HepG2 (cell line): Measurements from ENCODE around the gene MAP2K2. TPM values are rescaled to one million over a fixed set of nuclear protein-coding genes. Genes with fewer than 3 reads are reported as not detected.

Experiments
- HNRNPK ChIP-seq: fragments of 200-400 bp; formaldehyde crosslinking; IDR thresholded peaks from 2 replicates; pipeline ENCODE4 v1.6.1; 2018; ENCODE audit warnings: low read length, low read depth, moderate library complexity, mild to moderate bottlenecking; ENCODE audit not compliant: poor library complexity, severe bottlenecking
- NFE2L2 ChIP-seq: fragments of 150-350 bp; IDR thresholded peaks from 2 replicates; pipeline ENCODE4 v1.6.1; 2014; ENCODE audit warnings: low read length
- SP5 ChIP-seq: IDR thresholded peaks from 2 replicates; pipeline ENCODE4 v1.6.1; 2016; ENCODE audit warnings: low read depth, borderline replicate concordance
- ZFP36 ChIP-seq: fragments of 150-350 bp; IDR thresholded peaks from 2 replicates; pipeline ENCODE4 v1.6.1; 2018; ENCODE audit warnings: borderline replicate concordance, low read length, low read depth; ENCODE audit not compliant: partially characterized antibody
- polyA plus RNA-seq, 8 experiments: library from polyadenylated mRNA; depleted of rRNA in 3 of 8; stranded (reverse) in 7 of 8; unstranded in 1 of 8; fragments of >200 nt; fragmentation: Illumina TruSeq in 4 of 8; extraction: Trizol in 4 of 8; gene quantifications; 2 replicates each; pipeline versions ENCODE4 v1.2.1 to v1.2.3, GENCODE V29; 2011 to 2016; ENCODE audit warnings: low read depth in 4 of 8, missing spikeins in 1 of 8, mixed read lengths in 1 of 8; ENCODE audit not compliant: insufficient read depth in 1 of 8
- total RNA-seq, 5 experiments: library from RNA; depleted of rRNA; stranded (reverse); fragments of >200 nt; fragmentation: Illumina TruSeq; extraction: Trizol; gene quantifications; 2 replicates each; pipeline ENCODE4 v1.2.3, GENCODE V29; 2016; ENCODE audit warnings: low read depth in 1 of 5
- TF ChIP-seq, protein P1 (sequence below): sonication (generic); formaldehyde crosslinking; IDR thresholded peaks from 2 replicates; pipeline ENCODE4 v1.4.0; 2020; ENCODE audit warnings: missing genetic modification reagents, mild to moderate bottlenecking, borderline replicate concordance
- TF ChIP-seq, protein P2 (sequence below): sonication (generic); formaldehyde crosslinking; IDR thresholded peaks from 2 replicates; pipeline ENCODE4 v1.4.0; 2020; ENCODE audit warnings: missing genetic modification reagents
- TF ChIP-seq, protein P3 (sequence below): sonication (generic); formaldehyde crosslinking; IDR thresholded peaks from 2 replicates; pipeline ENCODE4 v1.4.0; 2020; ENCODE audit warnings: missing genetic modification reagents

Gene MAP2K2
- total and polyA plus RNA-seq, 2 of the 13 experiments (the other 11 are each of a cell fraction or from before 2014, with no cell fraction given), result 70.3 to 80.9 TPM

DNA sequence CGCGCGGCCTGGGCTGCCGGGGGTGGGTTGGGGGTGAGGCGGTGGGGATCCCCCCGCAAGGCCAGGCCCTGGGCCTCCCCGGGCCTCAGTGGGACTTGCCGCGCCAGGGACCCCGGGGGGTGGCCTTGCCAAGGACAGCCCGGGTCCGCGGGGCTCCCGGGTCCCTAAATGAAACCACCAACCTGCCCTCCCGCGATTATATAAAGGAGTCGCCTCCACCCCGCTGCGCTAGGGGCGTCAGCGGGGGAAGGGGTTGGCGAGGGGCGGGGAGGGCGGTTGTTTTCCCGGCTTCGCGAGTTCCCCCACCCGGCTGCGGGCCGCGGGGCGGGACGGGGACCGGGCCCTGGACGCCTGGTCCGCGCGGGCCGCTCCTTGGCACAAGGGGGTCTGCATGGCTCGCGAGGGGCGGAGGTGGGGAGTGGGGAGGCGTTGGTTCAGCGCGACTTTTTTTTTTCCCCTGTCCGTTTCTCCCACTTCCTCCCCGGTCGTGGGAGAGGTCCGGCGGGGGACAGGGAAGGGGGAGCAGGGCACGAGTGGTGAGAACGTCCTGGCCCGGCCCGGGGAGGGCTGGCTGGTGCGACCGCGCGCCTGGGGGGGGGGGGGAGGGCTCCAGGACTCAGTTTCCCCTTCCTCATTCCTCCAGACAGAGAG is 56.4 kb downstream of the MAP2K2 start (continued):
- no peak for TF ChIP-seq NFE2L2
- TF ChIP-seq, protein P1, sequence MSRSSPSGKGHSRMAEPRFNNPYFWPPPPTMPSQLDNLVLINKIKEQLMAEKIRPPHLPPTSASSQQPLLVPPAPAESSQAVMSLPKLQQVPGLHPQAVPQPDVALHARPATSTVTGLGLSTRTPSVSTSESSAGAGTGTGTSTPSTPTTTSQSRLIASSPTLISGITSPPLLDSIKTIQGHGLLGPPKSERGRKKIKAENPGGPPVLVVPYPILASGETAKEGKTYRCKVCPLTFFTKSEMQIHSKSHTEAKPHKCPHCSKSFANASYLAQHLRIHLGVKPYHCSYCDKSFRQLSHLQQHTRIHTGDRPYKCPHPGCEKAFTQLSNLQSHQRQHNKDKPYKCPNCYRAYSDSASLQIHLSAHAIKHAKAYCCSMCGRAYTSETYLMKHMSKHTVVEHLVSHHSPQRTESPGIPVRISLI, result 0 out of 2 replicates have a peak, but pooled peaks have one; percentile 41
- TF ChIP-seq, protein P2, sequence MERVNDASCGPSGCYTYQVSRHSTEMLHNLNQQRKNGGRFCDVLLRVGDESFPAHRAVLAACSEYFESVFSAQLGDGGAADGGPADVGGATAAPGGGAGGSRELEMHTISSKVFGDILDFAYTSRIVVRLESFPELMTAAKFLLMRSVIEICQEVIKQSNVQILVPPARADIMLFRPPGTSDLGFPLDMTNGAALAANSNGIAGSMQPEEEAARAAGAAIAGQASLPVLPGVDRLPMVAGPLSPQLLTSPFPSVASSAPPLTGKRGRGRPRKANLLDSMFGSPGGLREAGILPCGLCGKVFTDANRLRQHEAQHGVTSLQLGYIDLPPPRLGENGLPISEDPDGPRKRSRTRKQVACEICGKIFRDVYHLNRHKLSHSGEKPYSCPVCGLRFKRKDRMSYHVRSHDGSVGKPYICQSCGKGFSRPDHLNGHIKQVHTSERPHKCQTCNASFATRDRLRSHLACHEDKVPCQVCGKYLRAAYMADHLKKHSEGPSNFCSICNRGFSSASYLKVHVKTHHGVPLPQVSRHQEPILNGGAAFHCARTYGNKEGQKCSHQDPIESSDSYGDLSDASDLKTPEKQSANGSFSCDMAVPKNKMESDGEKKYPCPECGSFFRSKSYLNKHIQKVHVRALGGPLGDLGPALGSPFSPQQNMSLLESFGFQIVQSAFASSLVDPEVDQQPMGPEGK (CRISPR knock-in tag), result peak; percentile 55; the same call in 1 of the 2 replicates
- no peak for TF ChIP-seq ZFP36
- TF ChIP-seq, protein P3, sequence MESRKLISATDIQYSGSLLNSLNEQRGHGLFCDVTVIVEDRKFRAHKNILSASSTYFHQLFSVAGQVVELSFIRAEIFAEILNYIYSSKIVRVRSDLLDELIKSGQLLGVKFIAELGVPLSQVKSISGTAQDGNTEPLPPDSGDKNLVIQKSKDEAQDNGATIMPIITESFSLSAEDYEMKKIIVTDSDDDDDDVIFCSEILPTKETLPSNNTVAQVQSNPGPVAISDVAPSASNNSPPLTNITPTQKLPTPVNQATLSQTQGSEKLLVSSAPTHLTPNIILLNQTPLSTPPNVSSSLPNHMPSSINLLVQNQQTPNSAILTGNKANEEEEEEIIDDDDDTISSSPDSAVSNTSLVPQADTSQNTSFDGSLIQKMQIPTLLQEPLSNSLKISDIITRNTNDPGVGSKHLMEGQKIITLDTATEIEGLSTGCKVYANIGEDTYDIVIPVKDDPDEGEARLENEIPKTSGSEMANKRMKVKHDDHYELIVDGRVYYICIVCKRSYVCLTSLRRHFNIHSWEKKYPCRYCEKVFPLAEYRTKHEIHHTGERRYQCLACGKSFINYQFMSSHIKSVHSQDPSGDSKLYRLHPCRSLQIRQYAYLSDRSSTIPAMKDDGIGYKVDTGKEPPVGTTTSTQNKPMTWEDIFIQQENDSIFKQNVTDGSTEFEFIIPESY (CRISPR knock-in tag), result 0 out of 2 replicates have a peak, but pooled peaks have one; percentile 3
- TF ChIP-seq SP5 (CRISPR knock-in tag), result 0 out of 2 replicates have a peak, but pooled peaks have one; percentile 7
- TF ChIP-seq HNRNPK, result peak; percentile 68
